ENCODE measurements around the gene GPALPP1.

Gene GPALPP1

GRCh38 chr13:44961997-44962396 lies 27.3 kb upstream of the GPALPP1 start:
- no peak for TF ChIP-seq EZH2 (optimal IDR thresholded peaks at IDR 0.05; ENCODE audit: low read depth, low read length)
- no peak for TF ChIP-seq CTCF (IDR thresholded peaks at IDR 0.05; ENCODE audit: low read length)
- TF ChIP-seq EZH2phosphoT487 (IDR thresholded peaks at IDR 0.05; ENCODE audit: low read length): no peak
- no peaks in the 10 kb centered on the region for H3K27me3 ChIP-seq (replicated peaks; ENCODE audit: insufficient read depth, low read length)
- H3K27ac ChIP-seq (ENCODE audit: low read length): no peak overlapping the region
- H3K9ac ChIP-seq (ENCODE audit: low read length): no peak overlapping the region
- no peak overlapping the region for H2AFZ ChIP-seq (ENCODE audit: low read length)
- no peaks in the 10 kb centered on the region for H3K4me1 ChIP-seq (ENCODE audit: low read length)
- no peaks in the 10 kb centered on the region for H3K9me2 ChIP-seq (replicated peaks; ENCODE audit: insufficient read depth, low read length)
- H3K4me3 ChIP-seq (ENCODE audit: low read length): no peak overlapping the region
- no peaks in the 10 kb centered on the region for H3K9me3 ChIP-seq (replicated peaks; ENCODE audit: insufficient read depth, low read length)
- H3K79me2 ChIP-seq (ENCODE audit: low read length): no peaks in the 10 kb centered on the region
- DNase-seq: no peak
- no peaks in the 10 kb centered on the region for H4K20me1 ChIP-seq (ENCODE audit: insufficient read depth, low read length)
- H3F3A ChIP-seq (ENCODE audit: insufficient read depth, low read length): no peaks in the 10 kb centered on the region
- no peak overlapping the region for H3K4me2 ChIP-seq (ENCODE audit: low read depth, low read length)
- H3K36me3 ChIP-seq (replicated peaks; ENCODE audit: insufficient read depth, low read length): no peaks in the 10 kb centered on the region

- H3K27me3 ChIP-seq (replicated peaks; ENCODE audit: insufficient read depth, low read length): no peaks in the 10 kb centered on the region
- H3K27ac ChIP-seq (ENCODE audit: low read length): no peak overlapping the region
- no peak overlapping the region for H3K9ac ChIP-seq (ENCODE audit: low read length)
- no peak overlapping the region for H3K4me2 ChIP-seq (ENCODE audit: low read depth, low read length)
- H3K9me3 ChIP-seq (replicated peaks; ENCODE audit: insufficient read depth, low read length): no peaks in the 10 kb centered on the region
- no peaks in the 10 kb centered on the region for H3K79me2 ChIP-seq (ENCODE audit: low read length)
- H2AFZ ChIP-seq (ENCODE audit: low read length): no peak overlapping the region
- no peaks in the 10 kb centered on the region for H4K20me1 ChIP-seq (ENCODE audit: insufficient read depth, low read length)
- no peaks in the 10 kb centered on the region for H3K36me3 ChIP-seq (replicated peaks; ENCODE audit: insufficient read depth, low read length)
- H3K9me2 ChIP-seq (replicated peaks; ENCODE audit: insufficient read depth, low read length): no peaks in the 10 kb centered on the region
- H3F3A ChIP-seq (ENCODE audit: insufficient read depth, low read length): no peaks in the 10 kb centered on the region
- H3K4me1 ChIP-seq (ENCODE audit: low read length): no peaks in the 10 kb centered on the region
- no peak overlapping the region for H3K4me3 ChIP-seq (ENCODE audit: low read length)
- DNase-seq: no peak
- TF ChIP-seq CTCF (IDR thresholded peaks at IDR 0.05; ENCODE audit: low read length): no peak
- TF ChIP-seq EZH2 (optimal IDR thresholded peaks at IDR 0.05; ENCODE audit: low read depth, low read length): no peak
- TF ChIP-seq EZH2phosphoT487 (IDR thresholded peaks at IDR 0.05; ENCODE audit: low read length): no peak
Measured at GRCh38 chr13:44967704-44968433, 21.5 kb upstream of the GPALPP1 start.

- no peak for TF ChIP-seq EZH2phosphoT487 (IDR thresholded peaks at IDR 0.05; ENCODE audit: low read length)
- no peak for TF ChIP-seq EZH2 (optimal IDR thresholded peaks at IDR 0.05; ENCODE audit: low read depth, low read length)
- no peaks in the 10 kb centered on the region for H3K27me3 ChIP-seq (replicated peaks; ENCODE audit: insufficient read depth, low read length)
- no peaks in the 10 kb centered on the region for H3F3A ChIP-seq (ENCODE audit: insufficient read depth, low read length)
- no peak overlapping the region for H3K9ac ChIP-seq (ENCODE audit: low read length)
- H3K36me3 ChIP-seq (replicated peaks; ENCODE audit: insufficient read depth, low read length): no peaks in the 10 kb centered on the region
- no peaks in the 10 kb centered on the region for H3K9me3 ChIP-seq (replicated peaks; ENCODE audit: insufficient read depth, low read length)
- H4K20me1 ChIP-seq (ENCODE audit: insufficient read depth, low read length): no peaks in the 10 kb centered on the region
- H2AFZ ChIP-seq (ENCODE audit: low read length): no peak overlapping the region
- no peak overlapping the region for H3K4me2 ChIP-seq (ENCODE audit: low read depth, low read length)
- no peaks in the 10 kb centered on the region for H3K79me2 ChIP-seq (ENCODE audit: low read length)
- no peaks in the 10 kb centered on the region for H3K9me2 ChIP-seq (replicated peaks; ENCODE audit: insufficient read depth, low read length)
- H3K4me3 ChIP-seq (ENCODE audit: low read length): no peak overlapping the region
- no peaks in the 10 kb centered on the region for H3K4me1 ChIP-seq (ENCODE audit: low read length)
- no peak for DNase-seq
- H3K27ac ChIP-seq (ENCODE audit: low read length): no peak overlapping the region
Measured at GRCh38 chr13:44968434-44968815, 20.9 kb upstream of the GPALPP1 start.
